Measurements from ENCODE around the gene SELPLG.
"Not testable (repeated sequence)": the region's sequence is repeated elsewhere in the genome, so short reads cannot be mapped to it uniquely, and the experiment has no call there.

The SELPLG gene

GRCh38 chr12:108654622-108655021, 20.9 kb upstream of the SELPLG start:
- not testable (repeated sequence) for DNase-seq

GRCh38 chr12:108653922-108654321, 20.2 kb upstream of the SELPLG start:
- no peak for DNase-seq

GRCh38 chr12:108653082-108653516, 19.4 kb upstream of the SELPLG start:
- no peak for DNase-seq

- DNase-seq, result no peak
Observed at GRCh38 chr12:108650083-108650482, 16.4 kb upstream of the SELPLG start.

GRCh38 chr12:108649669-108650068, 16.0 kb upstream of the SELPLG start:
- DNase-seq, result no peak

GRCh38 chr12:108649126-108649525, 15.4 kb upstream of the SELPLG start:
- no peak for DNase-seq

GRCh38 chr12:108648371-108648770, 14.7 kb upstream of the SELPLG start:
- DNase-seq, result no peak

- DNase-seq, result no peak
Observed at GRCh38 chr12:108647585-108648287, 14.0 kb upstream of the SELPLG start.

GRCh38 chr12:108646600-108647579, 13.2 kb upstream of the SELPLG start:
- DNase-seq, result no peak

- DNase-seq, result no peak
Observed at GRCh38 chr12:108645686-108646599, 12.2 kb upstream of the SELPLG start.

GRCh38 chr12:108644811-108645120, 11.1 kb upstream of the SELPLG start:
- DNase-seq, result no peak

GRCh38 chr12:108643941-108644810, 10.5 kb upstream of the SELPLG start:
- no peak for DNase-seq

GRCh38 chr12:108642899-108643654, 9.4 kb upstream of the SELPLG start:
- DNase-seq, result no peak

GRCh38 chr12:108642269-108642870, 8.7 kb upstream of the SELPLG start:
- peak; percentile 88 for DNase-seq

- no peak for DNase-seq
Observed at GRCh38 chr12:108641446-108642268, 8.0 kb upstream of the SELPLG start.

- DNase-seq, result no peak
Observed at GRCh38 chr12:108640802-108641445, 7.2 kb upstream of the SELPLG start.

- no peak for DNase-seq
Observed at GRCh38 chr12:108638997-108639822, 5.5 kb upstream of the SELPLG start.

GRCh38 chr12:108638141-108638827, 4.6 kb upstream of the SELPLG start:
- DNase-seq, result no peak
